NCI-H526 (cell line): ENCODE results near the gene ATP6V0E1.
A peak's percentile ranks its signal among the peaks of the same experiment; 100 is the strongest.
"Not testable (repeated sequence)": the region's sequence is repeated elsewhere in the genome, so short reads cannot be mapped to it uniquely, and the experiment has no call there.

ENCODE experiments used
- DNase-seq, 2 experiments: peaks; one replicate each; lab custom pipeline; 2025; lab: John Stamatoyannopoulos, UW

ATP6V0E1 gene

DNA sequence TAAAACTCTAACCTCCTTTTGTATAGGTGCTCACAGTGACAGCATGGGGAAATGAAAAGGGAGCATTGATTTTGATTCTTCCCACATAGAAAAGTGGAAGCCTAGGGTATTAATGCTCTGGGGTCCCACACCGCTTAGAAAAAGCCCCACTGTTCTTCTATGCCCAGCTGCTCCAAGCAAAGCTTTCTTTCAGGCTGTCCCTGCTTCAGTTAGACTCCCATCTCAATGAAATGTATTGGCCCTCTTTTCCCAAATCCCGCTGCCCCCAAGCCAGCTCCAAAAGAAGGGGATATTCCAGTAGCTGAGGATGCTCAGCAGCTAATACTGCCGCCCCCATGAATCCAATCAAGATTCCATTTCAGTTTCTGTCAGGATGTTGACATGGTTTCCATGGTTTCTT is 55.6 kb downstream of the ATP6V0E1 start:
- no peak for DNase-seq

DNA sequence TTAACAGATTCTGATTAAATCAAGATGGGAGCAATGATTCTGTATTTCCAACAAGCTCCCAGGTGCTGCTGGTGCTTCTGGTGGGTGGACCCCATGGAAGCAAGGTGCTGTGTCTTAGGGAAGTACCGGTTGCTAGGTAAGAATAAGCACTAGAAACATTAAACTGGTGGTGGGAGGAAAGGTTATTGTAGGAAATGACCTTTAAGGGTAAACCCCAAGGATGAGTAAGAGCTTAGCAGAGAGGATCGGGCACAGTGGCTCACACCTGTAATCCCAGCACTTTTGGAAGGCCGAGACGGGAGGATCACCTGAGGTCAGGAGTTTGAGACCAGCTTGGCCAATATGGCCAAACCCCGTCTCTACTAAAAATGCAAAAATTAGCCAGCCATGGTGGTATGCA is 56.4 kb downstream of the ATP6V0E1 start:
- no peak for DNase-seq

DNA sequence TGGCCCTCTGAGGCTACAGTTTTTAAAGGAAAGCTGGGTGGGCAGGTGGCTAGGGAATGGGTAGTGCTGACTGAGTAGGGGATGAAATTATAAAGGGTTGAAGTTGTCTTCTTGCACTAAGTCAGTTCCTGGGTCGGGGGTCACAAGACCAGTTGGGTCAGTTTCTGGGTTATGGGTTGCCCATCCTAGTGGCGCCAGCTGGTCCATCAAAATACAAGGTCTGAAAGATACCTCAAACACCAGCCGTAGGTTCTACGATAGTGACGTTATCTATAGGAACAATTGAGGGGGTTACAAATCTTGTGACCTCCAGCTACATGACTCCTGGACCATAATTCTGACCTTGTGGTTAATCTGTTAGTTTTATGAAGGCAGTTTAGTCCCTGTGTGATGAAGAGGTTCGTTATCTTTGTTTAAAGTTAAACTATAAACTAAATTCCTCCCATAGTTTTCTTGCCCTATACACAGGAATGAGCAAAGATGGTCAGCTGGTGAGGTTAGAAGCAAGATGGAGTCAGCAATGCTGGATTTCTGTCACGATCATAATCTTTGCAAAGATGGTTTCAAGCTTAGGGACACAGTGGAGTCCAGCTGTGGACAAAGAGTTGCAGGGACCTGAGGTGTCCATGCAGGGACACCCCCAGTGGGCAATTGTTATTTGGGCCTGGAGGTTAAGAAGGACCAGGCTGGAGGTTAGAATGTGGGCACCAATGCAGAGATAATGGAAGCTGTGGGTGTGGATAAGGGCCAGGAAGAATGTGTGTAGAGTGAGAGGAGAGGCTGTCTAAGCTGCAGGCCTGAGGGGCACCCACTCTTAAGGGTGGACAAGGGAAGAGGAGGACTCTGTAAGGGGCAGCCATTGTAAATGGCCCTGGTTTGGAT is 58.6 kb downstream of the ATP6V0E1 start:
- DNase-seq = no peak

DNA sequence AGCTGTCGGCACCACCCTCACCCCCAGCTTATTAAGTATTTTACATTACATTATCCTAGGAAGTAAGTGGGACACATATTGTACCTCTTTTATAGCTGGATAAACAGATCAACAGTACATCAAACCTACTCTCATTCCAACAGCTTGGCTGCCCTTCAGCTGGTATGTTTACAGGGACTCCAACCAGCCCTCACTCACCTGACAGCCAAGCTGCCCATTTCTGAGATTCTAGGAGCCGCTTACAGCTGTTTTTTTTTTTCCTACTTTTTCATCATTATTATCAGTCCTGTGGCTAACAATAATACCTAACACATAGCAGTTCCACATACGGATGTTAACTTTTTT is 59.2 kb downstream of the ATP6V0E1 start:
- DNase-seq = no peak

DNA sequence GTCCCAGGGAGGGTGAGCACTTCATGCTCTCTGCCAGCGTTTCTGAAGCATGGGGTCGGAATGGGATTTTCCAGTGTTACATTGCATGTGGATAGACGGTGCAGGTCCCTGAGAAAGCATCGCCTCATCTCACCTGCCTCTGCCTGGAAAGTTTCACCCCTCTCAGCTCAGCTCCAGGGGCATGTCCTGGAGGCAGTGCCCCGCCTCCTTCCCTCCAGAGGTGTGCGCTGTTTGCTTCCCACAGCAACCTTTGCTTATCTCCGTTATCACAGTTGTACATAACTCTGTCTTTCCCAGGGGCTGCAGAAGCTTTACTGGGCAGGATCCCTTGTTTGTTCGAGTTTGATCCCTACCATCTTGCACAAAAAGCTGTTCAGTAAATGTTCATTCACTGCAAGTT is 61.9 kb downstream of the ATP6V0E1 start:
- DNase-seq = no peak

DNA sequence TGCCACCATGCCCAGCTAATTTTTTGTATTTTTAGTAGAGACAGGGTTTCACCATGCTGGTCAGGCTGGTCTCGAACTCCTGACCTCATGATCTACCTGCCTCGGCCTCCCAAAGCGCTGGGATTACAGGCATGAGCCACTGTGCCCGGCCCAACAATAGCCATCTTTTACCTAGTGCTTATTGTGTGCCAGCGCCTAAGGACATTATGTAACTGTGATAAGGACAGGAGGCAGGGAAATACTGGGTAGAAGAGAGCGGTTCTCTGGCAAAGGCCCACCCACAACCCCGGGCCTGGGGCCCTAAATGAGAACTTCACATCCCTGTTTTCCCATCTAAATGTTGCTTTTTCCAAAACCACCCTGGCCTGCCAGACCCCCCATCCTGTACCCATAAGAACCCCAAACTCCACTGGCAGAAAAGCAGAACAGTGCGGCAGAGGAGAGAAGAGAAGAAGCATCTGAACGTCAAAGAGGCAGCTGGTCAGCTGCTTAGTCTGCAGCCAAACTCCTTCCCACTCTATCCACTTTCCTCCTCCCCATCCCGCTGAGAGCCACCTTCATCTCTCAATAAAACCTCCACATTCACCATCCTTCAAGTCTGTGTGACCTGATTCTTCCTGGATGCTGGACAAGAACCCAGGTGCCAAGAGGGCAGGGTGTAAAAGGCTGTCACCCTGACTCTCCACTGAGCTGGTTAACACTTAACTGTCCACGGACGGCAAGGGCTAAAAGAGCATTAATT is 63.7 kb downstream of the ATP6V0E1 start:
- DNase-seq = not testable (repeated sequence)

DNA sequence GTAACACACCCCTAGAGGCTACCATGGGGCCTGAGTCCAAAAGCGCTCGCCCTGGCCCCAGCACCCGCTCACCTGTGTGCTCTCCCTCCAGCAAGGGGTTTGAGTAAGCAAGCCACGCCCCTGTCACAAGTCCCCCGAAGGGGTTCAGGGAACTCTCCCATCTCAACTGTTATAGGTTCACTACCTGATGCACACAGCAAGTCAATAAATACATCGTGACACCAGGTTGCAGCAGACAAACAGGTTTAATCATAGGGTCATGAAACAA is 64.2 kb downstream of the ATP6V0E1 start:
- DNase-seq = no peak

DNA sequence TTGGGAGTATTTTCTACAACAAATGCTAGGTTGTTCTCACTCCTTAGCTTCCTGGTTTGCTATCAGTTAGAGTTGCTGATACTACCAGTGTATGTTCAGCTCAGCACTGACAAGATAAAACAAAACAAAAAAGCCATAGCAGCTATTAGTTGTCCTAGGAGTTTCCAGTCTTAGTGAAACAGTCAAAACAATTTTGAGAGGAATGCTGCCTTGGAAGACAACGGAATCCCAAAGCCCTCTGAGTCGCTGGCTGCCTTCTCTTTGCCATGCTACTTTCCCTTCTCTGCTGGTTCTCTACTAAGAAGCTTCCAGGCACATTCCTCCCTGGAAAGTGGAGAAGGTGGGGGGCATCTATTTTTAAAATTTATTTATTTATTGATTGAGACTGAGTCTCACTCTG is 67.2 kb downstream of the ATP6V0E1 start:
- no peak for DNase-seq

DNA sequence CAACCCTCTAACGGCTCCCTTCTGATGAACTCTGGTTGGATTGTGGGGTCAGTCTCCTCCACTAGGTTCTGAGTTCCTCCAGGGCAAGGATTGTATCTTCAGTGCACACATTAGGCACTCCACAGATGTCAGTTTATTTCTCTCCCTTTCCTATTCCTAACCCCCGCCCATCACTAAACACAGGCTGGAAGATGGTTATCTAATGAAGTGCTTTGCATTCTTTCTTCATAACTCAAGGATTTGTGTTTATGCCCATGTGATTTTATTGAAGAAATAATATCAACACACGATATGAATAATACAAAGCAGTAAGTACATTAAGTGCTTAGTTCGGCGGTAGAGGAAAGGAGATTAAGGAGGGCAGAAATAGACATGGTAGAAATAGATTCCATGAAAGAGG is 68.2 kb downstream of the ATP6V0E1 start:
- no peak for DNase-seq

DNA sequence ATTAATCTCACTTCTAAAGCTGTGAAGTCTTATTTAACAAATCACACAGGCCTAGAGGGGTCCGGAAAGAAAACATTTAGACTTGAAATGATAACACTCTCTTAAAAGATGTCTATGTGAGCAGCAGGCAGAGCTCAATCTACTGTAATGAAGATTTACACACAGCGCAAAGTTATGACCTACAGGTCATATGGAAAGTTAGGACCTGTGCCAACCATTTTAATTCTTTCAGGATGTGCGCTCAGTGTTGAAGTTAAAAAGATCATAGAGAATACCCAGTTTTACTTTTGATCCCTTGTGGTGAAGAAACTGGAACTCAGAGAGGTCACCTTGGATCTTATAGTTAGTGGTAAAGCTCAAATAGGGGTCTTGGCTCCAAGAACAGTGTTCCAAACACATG is 69.5 kb downstream of the ATP6V0E1 start:
- no peak for DNase-seq

DNA sequence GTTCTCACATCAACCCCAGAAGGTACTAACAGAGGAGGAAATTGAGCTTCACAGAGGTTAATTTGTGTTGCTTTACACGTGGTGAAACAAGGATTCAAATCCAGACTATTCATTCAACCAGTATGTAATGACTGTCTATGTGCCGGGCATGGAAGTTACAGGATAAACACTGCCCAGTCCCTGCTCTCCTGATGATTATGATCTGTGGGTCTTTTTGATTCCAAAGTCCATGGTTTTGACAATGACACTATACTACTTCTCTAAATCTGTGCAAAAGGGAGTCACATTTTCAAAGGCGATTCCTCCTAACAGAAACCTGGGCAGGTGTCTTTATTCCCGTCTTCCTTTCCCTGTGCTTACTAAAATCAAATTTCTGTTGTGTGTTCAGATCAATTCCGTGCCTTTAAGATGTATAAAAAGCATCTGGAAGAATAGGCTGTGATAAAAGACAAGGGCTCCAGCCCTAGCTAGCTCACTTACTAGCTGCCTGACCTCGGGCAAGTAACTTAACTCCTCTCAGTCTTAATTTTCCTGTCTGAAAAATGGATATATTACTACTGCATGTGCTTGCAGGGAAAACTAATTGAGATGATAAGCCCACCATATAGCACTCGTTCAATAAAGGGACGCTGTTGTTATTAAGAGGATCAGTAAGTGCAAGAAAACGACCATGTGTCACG is 71.6 kb downstream of the ATP6V0E1 start:
- DNase-seq = no peak

DNA sequence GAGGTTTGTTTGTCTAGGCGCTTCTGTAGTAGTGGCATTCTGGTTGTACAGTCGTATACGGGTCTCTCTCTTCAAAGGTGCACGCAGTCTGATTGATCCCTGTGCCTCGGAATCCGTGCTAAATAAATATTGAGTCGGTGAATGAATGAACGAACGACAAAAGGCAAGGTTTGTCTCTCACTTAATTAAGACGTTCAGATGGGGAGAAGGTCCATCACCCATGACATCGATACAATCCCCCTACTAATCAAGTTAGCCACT is 72.1 kb downstream of the ATP6V0E1 start:
- no peak for DNase-seq

DNA sequence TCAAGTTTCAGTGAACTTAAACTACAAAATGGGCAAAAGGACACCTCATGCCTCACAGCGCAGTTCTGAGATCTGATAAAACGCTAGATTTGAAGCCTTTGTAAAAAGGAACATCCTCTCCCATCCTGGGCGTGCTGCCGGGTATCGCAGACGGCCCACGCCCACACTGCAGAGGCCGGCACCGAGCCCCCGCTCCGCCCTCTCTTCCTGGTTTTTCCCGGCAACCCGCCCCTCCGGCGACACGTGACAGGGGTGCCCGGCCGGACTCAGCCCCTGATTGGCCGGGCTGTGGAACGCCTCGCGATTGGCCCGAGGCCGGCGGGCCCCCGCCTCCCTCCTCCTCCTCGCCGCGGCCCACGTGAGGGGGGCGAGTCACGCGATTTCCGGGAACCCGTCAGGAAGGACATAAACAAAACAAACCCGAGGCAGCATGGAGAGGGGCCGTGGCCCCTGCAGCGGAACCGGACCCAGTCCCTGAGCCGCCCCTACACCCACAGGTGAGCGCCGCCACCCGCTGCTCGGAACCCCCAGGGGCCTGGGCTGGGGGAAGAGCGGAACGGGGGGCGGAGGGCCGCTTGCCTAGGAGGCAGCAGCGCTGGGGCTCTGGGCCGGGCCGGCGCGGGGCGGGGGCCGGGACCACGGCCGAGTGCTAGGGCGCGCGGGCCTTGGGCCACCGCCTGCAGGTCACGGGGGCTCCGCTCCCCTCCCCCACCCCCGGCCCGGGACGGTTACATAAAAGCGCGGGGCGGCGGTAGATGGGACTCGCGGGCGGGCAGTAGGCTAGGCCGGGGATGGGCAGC is 72.6 kb downstream of the ATP6V0E1 start, which contains the start of gene CREBRF:
TSS of gene CREBRF (plus strand) at position 370 of the 800 bp plus-strand sequence. CDS start 24,424 bp downstream, outside the sequence.
- peak; percentile 72 to 94 for DNase-seq

DNA sequence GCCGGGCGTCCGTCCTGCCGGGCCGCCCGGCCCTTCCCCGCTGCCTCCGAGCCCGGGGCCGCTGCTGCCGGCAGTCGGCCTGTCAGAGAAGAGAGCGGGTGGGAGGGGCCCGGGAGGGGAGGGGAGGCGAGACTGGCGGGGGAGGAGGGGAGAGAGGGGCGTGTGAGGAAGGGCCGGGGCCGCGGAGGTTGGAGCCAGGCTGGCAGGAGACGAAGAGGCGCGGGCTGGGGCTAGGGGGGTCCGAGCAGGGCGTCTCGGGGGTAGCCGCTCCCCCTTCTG is 73.2 kb downstream of the ATP6V0E1 start:
- DNase-seq = peak; percentile 59 to 78

DNA sequence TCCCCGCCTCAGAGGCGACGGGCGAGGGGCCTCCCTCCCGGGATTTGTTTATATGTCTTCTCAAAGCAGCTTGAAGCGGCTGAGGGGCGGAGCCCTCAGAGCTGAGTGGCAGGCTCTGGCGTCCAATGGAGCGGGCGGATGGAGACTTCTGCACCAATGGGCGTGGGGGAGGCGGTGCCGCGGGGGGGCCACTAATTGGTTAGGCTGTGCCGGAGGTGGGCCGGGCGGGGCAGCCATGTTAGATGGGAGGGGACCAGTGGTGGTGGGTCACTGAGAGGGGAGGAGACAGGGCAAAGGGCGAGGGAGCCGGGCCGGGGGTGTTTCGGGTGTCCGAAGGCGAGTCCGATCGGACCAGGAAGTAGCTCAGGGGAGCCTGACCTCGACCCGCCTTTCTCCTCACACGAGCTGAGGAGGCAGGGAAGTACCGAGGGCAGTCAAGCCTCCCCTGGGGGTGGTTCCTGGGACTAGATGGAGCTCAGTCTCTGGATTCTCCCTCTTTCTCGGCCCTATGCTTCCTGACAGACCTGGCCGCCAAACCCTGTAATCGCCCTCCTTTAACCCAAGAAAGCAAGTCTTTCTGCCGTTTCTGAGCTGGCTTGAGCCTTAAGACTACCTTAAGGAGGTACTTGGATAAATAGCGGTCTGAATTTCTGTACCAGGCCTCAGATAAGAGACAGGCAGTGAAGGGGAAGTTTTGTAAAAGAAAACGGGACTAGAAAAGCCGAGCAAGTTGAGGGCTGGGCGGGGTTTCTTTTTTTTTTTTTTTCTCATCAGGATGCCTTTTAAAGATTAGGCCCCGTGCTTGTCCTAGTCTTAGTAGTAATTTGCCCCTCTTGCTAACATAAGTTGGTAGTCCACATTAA is 73.7 kb downstream of the ATP6V0E1 start:
- DNase-seq = peak; percentile 93 to 97

DNA sequence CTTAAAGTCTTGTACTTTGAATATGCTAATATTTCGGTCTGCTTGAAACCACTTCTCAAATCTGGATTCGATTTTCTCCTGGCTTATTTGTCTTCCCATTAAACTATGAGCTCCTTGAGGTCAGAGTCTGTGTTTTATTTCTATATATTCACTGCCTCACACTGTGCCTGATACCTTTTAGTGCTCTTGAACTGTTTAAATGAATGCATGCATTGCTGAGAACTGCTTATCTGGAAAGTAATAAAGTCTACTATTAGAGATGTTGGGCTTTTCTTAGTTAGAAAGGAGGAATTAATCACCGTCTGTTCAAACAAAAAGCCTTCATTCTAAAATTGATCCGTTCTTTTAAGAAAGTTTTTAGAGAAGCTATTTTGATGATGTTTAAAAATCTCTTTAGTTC is 78.6 kb downstream of the ATP6V0E1 start:
- no peak for DNase-seq

DNA sequence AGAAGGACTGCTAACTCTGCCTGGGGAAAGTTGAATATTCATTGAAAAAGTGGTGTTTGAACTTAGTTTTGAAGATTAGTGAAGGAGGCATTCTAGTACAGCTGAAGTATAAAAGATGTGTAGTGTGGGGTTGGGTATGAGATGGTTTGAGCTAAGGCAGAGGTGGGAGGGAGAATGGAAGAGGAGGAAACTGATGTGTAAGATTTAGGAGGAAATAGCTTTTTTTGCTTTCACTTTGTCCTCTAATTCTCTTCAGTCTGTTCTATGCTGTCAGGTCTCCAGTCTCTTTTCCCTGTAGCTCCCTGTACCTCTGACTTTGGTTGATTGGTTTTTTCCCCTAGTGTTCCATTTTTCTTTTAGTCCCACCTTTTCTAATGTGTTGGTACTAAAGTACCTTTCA is 81.6 kb downstream of the ATP6V0E1 start:
- DNase-seq = no peak

DNA sequence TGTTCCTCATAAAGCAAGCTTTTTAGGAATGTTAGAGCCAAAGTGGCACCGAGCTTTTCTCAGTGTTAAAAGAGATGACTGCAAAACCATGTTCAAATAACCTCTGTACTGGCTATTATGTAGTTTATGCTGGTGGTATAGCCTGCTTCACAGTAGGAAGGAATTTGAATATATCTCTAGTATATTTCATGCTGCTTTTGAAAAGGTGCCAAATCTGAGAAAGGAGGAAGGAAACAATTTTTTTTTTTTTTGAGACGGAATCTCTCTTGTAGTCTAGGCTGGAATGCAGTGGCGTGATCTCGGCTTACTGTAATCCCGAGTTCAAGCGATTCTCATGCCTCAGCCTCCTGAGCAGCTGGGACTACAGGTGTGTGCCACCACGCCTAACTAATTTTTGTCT is 86.1 kb downstream of the ATP6V0E1 start:
- no peak for DNase-seq

DNA sequence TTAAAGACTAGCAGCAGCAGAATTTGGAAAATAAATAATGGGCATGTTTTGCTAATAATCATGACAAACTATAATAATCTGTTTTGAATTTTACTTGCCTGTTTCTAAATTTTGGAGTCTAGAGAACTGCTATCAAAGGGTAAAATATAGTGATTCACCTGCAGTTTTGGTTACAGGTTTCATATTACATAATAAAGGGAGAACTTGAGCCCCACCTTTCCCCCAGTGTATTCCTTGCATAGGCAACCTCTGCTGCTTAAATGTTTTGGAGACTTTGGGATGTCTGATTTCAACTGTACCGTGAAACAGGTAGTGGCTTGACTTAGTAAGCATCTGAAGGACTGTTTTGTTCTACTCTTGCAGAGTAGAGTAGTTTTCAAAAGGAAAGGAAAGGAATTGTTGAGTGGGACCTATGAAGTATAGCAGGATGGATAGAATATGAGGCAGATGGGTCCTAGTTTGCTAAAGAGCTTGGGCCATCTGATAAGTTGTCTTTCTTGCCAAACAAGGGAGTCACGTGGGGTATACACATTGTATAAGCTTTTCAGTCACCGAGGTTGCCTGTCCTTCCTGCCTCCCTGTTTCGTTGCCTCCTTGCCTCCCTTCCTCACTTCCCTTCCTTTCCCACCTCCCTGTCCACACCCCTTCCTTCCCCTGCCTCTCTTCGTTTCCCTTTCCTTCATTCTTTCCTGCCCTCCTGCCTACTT is 91.7 kb downstream of the ATP6V0E1 start:
- DNase-seq = no peak

DNA sequence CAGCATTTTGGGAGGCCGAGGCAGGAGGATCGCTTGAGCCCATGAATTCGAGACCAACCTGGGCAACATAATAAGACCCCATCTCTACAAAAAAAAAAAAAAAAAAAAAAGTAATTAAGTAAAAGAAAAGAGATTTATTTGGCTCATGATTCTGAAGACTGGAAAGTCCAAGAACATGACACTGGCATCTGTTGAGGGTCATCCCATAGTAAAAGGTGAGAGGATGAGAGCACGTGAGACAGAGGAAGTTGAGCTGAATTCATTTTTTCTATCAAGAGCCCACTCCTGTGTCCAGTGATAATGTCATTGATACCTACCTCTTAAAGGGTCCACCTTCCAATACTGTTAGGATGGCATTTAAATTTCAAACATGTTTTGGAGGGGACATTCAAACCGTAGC is 92.4 kb downstream of the ATP6V0E1 start:
- DNase-seq = no peak

DNA sequence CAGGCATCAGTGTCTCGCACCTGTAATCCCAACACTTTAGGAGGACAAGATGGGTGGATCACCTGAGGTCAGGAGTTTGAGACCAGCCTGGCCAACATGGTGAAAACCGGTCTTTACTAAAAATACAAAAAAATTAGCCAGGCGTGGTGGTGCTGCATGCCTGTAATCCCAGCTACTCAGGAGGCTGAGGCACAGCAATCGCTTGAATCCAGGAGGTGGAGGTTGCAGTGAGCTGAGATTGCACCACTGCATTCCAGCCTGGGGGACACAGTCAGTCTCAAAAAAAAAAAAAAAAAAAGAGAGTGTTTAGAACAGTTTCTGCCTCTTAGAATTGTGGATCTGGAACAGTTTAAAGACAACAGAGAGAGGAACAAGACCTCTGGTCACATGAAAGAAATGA is 92.9 kb downstream of the ATP6V0E1 start:
- not testable (repeated sequence) for DNase-seq
